ENCODE data around the gene PNISR.
A peak's percentile ranks its signal among the peaks of the same experiment; 100 is the strongest.

PNISR gene

GRCh38 chr6:99397287-99397686 lies 27.8 kb downstream of the PNISR start:
- DNase-seq: no peak
- Histone ChIP-seq H3K27ac (no peak overlapping the region), H3K4me3 (ENCODE audit: low read depth, low read length) (no peak overlapping the region), H3K36me3 (replicated peaks) (peaks cover 22% of the 10 kb centered on the region), H3K27me3 (replicated peaks) (no peaks in the 10 kb centered on the region)
- in situ Hi-C loops (cut with HindIII; ENCODE audit: low pct_ligation_motif_present, low sequenced_read_pairs): no loop called here
- no peak for TF ChIP-seq CTCF (IDR thresholded peaks at IDR 0.05; ENCODE audit: low read depth, low read length, missing control alignments)

GRCh38 chr6:99393698-99394531 lies 31.2 kb downstream of the PNISR start, which contains the start of gene COQ3:
Gene COQ3, minus strand, starts transcription at chr6:99394195. Its CDS starts 16 bp downstream, at chr6:99394179.
- no peak for TF ChIP-seq CTCF (IDR thresholded peaks at IDR 0.05; ENCODE audit: low read depth, low read length, missing control alignments)
- in situ Hi-C loops (cut with HindIII; ENCODE audit: low pct_ligation_motif_present, low sequenced_read_pairs): no loop called here
- Histone ChIP-seq H3K36me3 (replicated peaks) (peaks cover 6% of the 10 kb centered on the region), H3K27ac (peak within 1 kb of the TSS; percentile 90), H3K27me3 (replicated peaks) (no peaks in the 10 kb centered on the region), H3K4me3 (ENCODE audit: low read depth, low read length) (peak within 1 kb of the TSS; percentile 92)
- peak; percentile 73 for DNase-seq

GRCh38 chr6:99393366-99393697 lies 31.8 kb downstream of the PNISR start:
- H3K36me3 ChIP-seq (replicated peaks): peaks cover 6% of the 10 kb centered on the region
- H3K27ac ChIP-seq: peak overlapping the region; percentile 90
- in situ Hi-C loops (cut with HindIII; ENCODE audit: low pct_ligation_motif_present, low sequenced_read_pairs): no loop called here

GRCh38 chr6:99390896-99391295 lies 34.2 kb downstream of the PNISR start:
- in situ Hi-C loops (cut with HindIII; ENCODE audit: low pct_ligation_motif_present, low sequenced_read_pairs): no loop called here
- no peak for TF ChIP-seq CTCF (IDR thresholded peaks at IDR 0.05; ENCODE audit: low read depth, low read length, missing control alignments)
- Histone ChIP-seq H3K36me3 (replicated peaks) (no peaks in the 10 kb centered on the region), H3K4me3 (ENCODE audit: low read depth, low read length) (no peak overlapping the region), H3K27me3 (replicated peaks) (no peaks in the 10 kb centered on the region), H3K27ac (no peak overlapping the region)
- DNase-seq: no peak

More at GRCh38 chr6:99393366-99393697, 31.8 kb downstream of the PNISR start:
- no peak for DNase-seq
- Histone ChIP-seq H3K4me3 (ENCODE audit: low read depth, low read length) (peak overlapping the region; percentile 92), H3K27me3 (replicated peaks) (no peaks in the 10 kb centered on the region)
- TF ChIP-seq CTCF (IDR thresholded peaks at IDR 0.05; ENCODE audit: low read depth, low read length, missing control alignments): no peak

GRCh38 chr6:99384507-99384906 lies 40.6 kb downstream of the PNISR start:
- in situ Hi-C loops (cut with HindIII; ENCODE audit: low pct_ligation_motif_present, low sequenced_read_pairs): no loop called here
- TF ChIP-seq CTCF (IDR thresholded peaks at IDR 0.05; ENCODE audit: low read depth, low read length, missing control alignments): no peak
- H3K27me3 ChIP-seq (replicated peaks): no peaks in the 10 kb centered on the region
- DNase-seq: no peak
- no peak overlapping the region for H3K4me3 ChIP-seq (ENCODE audit: low read depth, low read length)
- H3K36me3 ChIP-seq (replicated peaks): no peaks in the 10 kb centered on the region
- H3K27ac ChIP-seq: no peak overlapping the region
